Kidney (tissue), 14 donors: ENCODE measurements around the gene HOMER3. TPM values are rescaled to one million over a fixed set of nuclear protein-coding genes. Genes with fewer than 3 reads are reported as not detected.
"Not testable (repeated sequence)": the region's sequence is repeated elsewhere in the genome, so short reads cannot be mapped to it uniquely, and the experiment has no call there.

Experiments used
- DNase-seq, 5 donors: peaks; one replicate each; pipeline ENCODE4 v3.0.0-alpha.2; 2013 to 2020
- FAIRE-seq: peaks from 2 replicates; lab custom pipeline; 2012; peaks lifted over from hg19 to GRCh38; lab: Jason Lieb, UNC
- H3K27ac ChIP-seq, 2 donors: one replicate each; pipeline ENCODE4 v1.7.0; 2013; ENCODE audit warnings: low read depth in 2 of 2, low read length in 2 of 2, inconsistent platforms in 1 of 2
- H3K27me3 ChIP-seq: one replicate; pipeline ENCODE4 v1.7.1; 2013; ENCODE audit warnings: low read length, inconsistent platforms; ENCODE audit not compliant: control insufficient read depth, insufficient read depth
- H3K36me3 ChIP-seq, 3 donors: one replicate each; pipeline versions ENCODE4 v1.7.0 to v1.7.1; 2013; ENCODE audit warnings: low read length in 3 of 3, control low read depth in 1 of 3, inconsistent platforms in 1 of 3; ENCODE audit not compliant: insufficient read depth in 3 of 3, control insufficient read depth in 2 of 3
- H3K4me1 ChIP-seq, 3 donors: one replicate each; pipeline versions ENCODE4 v1.7.0 to v1.7.1; 2013; ENCODE audit warnings: low read length in 3 of 3, inconsistent platforms in 1 of 3, low read depth in 1 of 3; ENCODE audit not compliant: control insufficient read depth in 2 of 3, insufficient read depth in 2 of 3
- H3K4me3 ChIP-seq, 3 donors: one replicate each; pipeline versions ENCODE4 v1.7.0 to v1.8.1; 2013; ENCODE audit warnings: low read length in 3 of 3, control low read depth in 1 of 3, inconsistent platforms in 1 of 3
- H3K9ac ChIP-seq, 3 donors: one replicate each; pipeline versions ENCODE4 v1.7.0 to v1.7.1; 2013; ENCODE audit warnings: low read length in 3 of 3, control low read depth in 1 of 3, inconsistent platforms in 1 of 3
- H3K9me3 ChIP-seq, 3 donors: one replicate each; pipeline versions ENCODE4 v1.7.0 to v1.7.1; 2013; ENCODE audit warnings: low read length in 3 of 3, control low read depth in 1 of 3, inconsistent platforms in 1 of 3; ENCODE audit not compliant: control insufficient read depth in 2 of 3, insufficient read depth in 1 of 3
- CTCF ChIP-seq: IDR thresholded peaks from 3 replicates; pipeline ENCODE4 v1.5.1; 2012; ENCODE audit warnings: mild to moderate bottlenecking, moderate library complexity, borderline replicate concordance; ENCODE audit not compliant: insufficient read depth; ENCODE audit errors: extremely low read depth
- intact Hi-C: fragments of 100-400 bp; cut with DNase I; formaldehyde crosslinking; loops from one replicate; pipeline ENCODE4 v1.11.1; 2022
- polyA plus RNA-seq: library from polyadenylated mRNA; stranded (reverse); fragments of 350-450 nt; fragmentation: Illumina TruSeq; extraction: RNeasy Lipid Tissue Mini Kit (QIAGEN cat#74804); gene quantifications from one replicate; pipeline ENCODE4 v1.2.3, GENCODE V29; 2014; ENCODE audit warnings: low read depth, low replicate concordance; ENCODE audit not compliant: insufficient read depth
- total RNA-seq: library from RNA; stranded (reverse); fragmentation: NEBNext Ultra II Directional; extraction: Animal tissue kit (Norgen Biotek cat#: 25700); gene quantifications from one replicate; pipeline ENCODE4 v1.2.1, GENCODE V29; 2021
- donor health status: control.
- donor health status: control.
- donor health status: control.
- donor health status: control.
- donor health status: control.
- donor health status: DM: yes; HTN: yes; CAD: no.
- donor health status: Normal renal cell carcinoma (clear cell type).

Gene HOMER3
- total and polyA plus RNA-seq, 2 donors from 2014 or later = 34.3 to 53.1 TPM

- H3K4me1 ChIP-seq = no peaks in the 10 kb centered on the region
- H3K4me3 ChIP-seq = no peak overlapping the region
- FAIRE-seq = no peak
- H3K9me3 ChIP-seq = no peaks in the 10 kb centered on the region
- DNase-seq = no peak
- intact Hi-C loops = no loop called here
- TF ChIP-seq CTCF = no peak
- H3K27ac ChIP-seq = no peak overlapping the region
- H3K27me3 ChIP-seq = no peaks in the 10 kb centered on the region
- H3K36me3 ChIP-seq = no peaks in the 10 kb centered on the region
- no peak overlapping the region for H3K9ac ChIP-seq
Measured at GRCh38 chr19:18955042-18955441, 14.0 kb upstream of the HOMER3 start.

DNA sequence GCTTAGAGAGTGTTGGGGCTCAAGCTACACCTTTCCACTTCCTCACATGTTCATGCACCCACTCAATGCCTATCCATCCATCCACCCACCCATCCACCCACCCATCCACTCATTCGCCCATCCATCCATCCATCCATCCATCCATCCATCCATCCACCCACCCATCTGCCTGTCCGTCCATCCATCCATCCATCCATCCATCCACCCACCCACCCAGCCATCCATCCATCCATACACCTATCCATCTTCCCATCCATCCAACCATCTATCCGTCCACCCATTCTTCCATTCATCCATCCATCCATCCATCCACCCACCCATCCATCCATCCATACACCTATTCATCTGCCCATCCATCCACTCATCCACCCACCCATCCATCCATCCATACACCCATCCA lies 13.1 kb upstream of the HOMER3 start:
- Histone ChIP-seq H3K27ac (no peak overlapping the region), H3K4me3 (no peak overlapping the region), H3K36me3 (no peaks in the 10 kb centered on the region), H3K9me3 (no peaks in the 10 kb centered on the region), H3K27me3 (no peaks in the 10 kb centered on the region), H3K4me1 (no peaks in the 10 kb centered on the region), H3K9ac (no peak overlapping the region)
- no peak for TF ChIP-seq CTCF
- intact Hi-C loops = no loop called here
- FAIRE-seq (no peak), DNase-seq (no peak)

DNA sequence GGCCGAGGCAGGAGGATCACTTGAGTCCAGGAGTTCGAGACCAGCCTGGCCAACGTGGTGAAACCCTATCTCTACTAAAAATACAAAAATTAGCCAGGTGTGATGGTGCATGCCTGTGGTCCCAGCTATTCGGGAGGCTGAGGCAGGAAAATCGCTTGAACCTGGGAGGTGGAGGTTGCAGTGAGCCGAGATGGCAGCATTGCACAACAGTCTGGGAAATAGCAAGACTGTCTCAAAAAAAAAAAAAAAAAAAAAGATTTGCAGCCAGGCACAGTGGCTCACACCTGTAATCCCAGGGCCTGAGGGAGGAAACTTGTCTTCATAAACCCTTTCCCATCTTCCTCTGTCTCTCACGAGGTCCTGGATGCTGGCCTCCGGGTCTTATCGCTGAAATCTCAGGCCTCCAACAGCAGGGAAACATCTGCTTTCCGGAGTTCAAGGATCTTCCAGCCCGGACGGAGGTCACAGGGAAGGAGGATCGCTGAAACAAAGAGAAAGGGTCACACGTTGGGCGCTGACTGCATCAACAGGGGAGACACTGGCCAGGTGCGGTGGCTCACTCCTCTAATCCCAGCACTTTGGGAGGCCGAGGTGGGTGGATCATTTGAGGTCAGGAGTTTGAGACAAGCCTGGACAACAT lies 11.5 kb upstream of the HOMER3 start:
- H3K4me1 ChIP-seq, H3K4me3 ChIP-seq, H3K36me3 ChIP-seq, H3K27me3 ChIP-seq, H3K9ac ChIP-seq, FAIRE-seq, H3K27ac ChIP-seq, H3K9me3 ChIP-seq, intact Hi-C loops: not testable (repeated sequence)
- peak in 3 of 5 donors; percentile 47 to 63 (median 56) for DNase-seq

DNA sequence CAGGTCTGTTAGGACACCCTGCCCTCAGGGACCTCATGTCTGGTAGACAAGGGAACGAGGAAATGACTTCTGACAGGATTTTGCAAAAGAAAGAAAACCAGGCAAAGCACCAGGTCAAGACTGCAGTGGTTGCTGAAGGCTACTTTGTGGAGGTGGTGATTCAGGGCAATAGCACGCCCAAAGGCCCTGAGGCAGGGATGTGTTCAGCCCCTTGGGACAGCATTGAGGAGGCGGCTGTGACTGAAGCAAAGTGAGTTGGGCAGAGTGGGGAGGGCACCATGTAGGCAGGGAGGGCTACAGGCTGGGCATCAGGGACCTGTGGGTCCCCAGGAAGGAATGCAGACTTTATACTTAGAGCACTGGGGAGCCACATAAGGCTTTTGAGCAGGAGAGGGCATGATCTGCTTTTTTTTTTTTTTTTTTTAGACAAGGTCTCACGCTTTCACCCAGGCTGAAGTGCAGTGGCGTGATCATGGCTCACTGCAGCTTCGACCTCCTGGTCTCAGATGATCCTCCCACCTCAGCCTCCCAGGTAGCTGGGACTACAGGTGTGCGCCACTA lies 10.8 kb upstream of the HOMER3 start:
- no peak for DNase-seq
- TF ChIP-seq CTCF = no peak

More for the DNA sequence above, 10.8 kb upstream of the HOMER3 start:
- no peaks in the 10 kb centered on the region for H3K9me3 ChIP-seq
- no peak overlapping the region for H3K9ac ChIP-seq
- no peak overlapping the region for H3K27ac ChIP-seq
- no peak for FAIRE-seq
- no peaks in the 10 kb centered on the region for H3K36me3 ChIP-seq
- no peak overlapping the region for H3K4me3 ChIP-seq
- H3K4me1 ChIP-seq = no peaks in the 10 kb centered on the region
- H3K27me3 ChIP-seq = no peaks in the 10 kb centered on the region
- intact Hi-C loops = no loop called here
